CD4-positive, CD25-positive, alpha-beta regulatory T cell (primary cell): ENCODE measurements around the gene PLAAT5. TPM values are rescaled to one million over a fixed set of nuclear protein-coding genes. Genes with fewer than 3 reads are reported as not detected.

Source experiments
- ATAC-seq, 2 donors: fragments of 150-1000 bp; cut with Tn5 transposase; one replicate each; pipeline ENCODE4 v1.10.0; 2021; ENCODE audit warnings: low read depth in 2 of 2, moderate number of reproducible peaks in 2 of 2, moderate library complexity in 1 of 2
- DNase-seq, 3 donors: peaks; one replicate each; pipeline versions ENCODE4 v3.0.0 to v3.0.0-alpha.2; 2012 to 2022; ENCODE audit warnings: mixed read lengths in 1 of 3
- H3K27ac ChIP-seq: one replicate; pipeline ENCODE4 v1.7.0; 2013; ENCODE audit warnings: mild to moderate bottlenecking, low read length; ENCODE audit not compliant: insufficient read depth, poor library complexity, severe bottlenecking
- H3K27me3 ChIP-seq: one replicate; pipeline ENCODE4 v1.7.0; 2013; ENCODE audit warnings: low read length; ENCODE audit not compliant: control insufficient read depth, insufficient read depth
- H3K36me3 ChIP-seq: one replicate; pipeline ENCODE4 v1.7.0; 2013; ENCODE audit warnings: mild to moderate bottlenecking, low read length, moderate library complexity; ENCODE audit not compliant: control insufficient read depth, insufficient read depth
- H3K4me1 ChIP-seq: 2 replicates; pipeline ENCODE4 v1.7.0; 2013; ENCODE audit warnings: mild to moderate bottlenecking, low read length; ENCODE audit not compliant: insufficient read depth, control insufficient read depth, poor library complexity, severe bottlenecking
- H3K4me3 ChIP-seq: one replicate; pipeline ENCODE4 v1.7.0; 2013; ENCODE audit warnings: low read depth, mild to moderate bottlenecking, low read length, moderate library complexity
- H3K9me3 ChIP-seq, 2 experiments: 1 replicate in 1 of 2; 2 replicates in 1 of 2; pipeline ENCODE4 v1.7.0; 2013; ENCODE audit warnings: low read length in 2 of 2, mild to moderate bottlenecking in 1 of 2, moderate library complexity in 1 of 2; ENCODE audit not compliant: control insufficient read depth in 2 of 2
- H3K27ac Mint-ChIP-seq, 3 donors: one replicate each; pipeline ENCODE4 v1.8.0; 2020 to 2022; ENCODE audit warnings: mild to moderate bottlenecking in 3 of 3, mixed read lengths in 3 of 3, moderate library complexity in 2 of 3
- H3K27me3 Mint-ChIP-seq: one replicate; pipeline ENCODE4 v1.8.0; 2022; ENCODE audit warnings: mild to moderate bottlenecking, mixed read lengths
- H3K36me3 Mint-ChIP-seq: one replicate; pipeline ENCODE4 v1.8.0; 2020; ENCODE audit warnings: mixed read lengths
- H3K4me1 Mint-ChIP-seq, 4 donors: one replicate each; pipeline ENCODE4 v1.8.0; 2020 to 2022; ENCODE audit warnings: mixed read lengths in 4 of 4, mild to moderate bottlenecking in 1 of 4
- H3K4me3 Mint-ChIP-seq, 4 donors: one replicate each; pipeline ENCODE4 v1.8.0; 2020 to 2022; ENCODE audit warnings: mild to moderate bottlenecking in 4 of 4, mixed read lengths in 4 of 4, moderate library complexity in 3 of 4
- H3K9me3 Mint-ChIP-seq, 7 donors: one replicate each; pipeline ENCODE4 v1.8.0; 2020 to 2022; ENCODE audit warnings: mixed read lengths in 7 of 7, mild to moderate bottlenecking in 3 of 7, moderate library complexity in 2 of 7
- polyA plus RNA-seq, 4 donors: library from polyadenylated mRNA; unstranded; fragments of 300-500 nt; fragmentation: Illumina TruSeq; gene quantifications; one replicate each; pipeline ENCODE4 v1.2.3, GENCODE V29; 2021
- total RNA-seq: library from RNA; stranded (reverse); gene quantifications from one replicate; pipeline ENCODE4 v1.2.3, GENCODE V29; 2022

Gene PLAAT5
- total and polyA plus RNA-seq, 5 donors from 2014 or later = 1.8 TPM; not detected in 4

GRCh38 chr11:63527667-63528066, 36.7 kb upstream of the PLAAT5 start:
- no peak for ATAC-seq
- Mint-ChIP-seq H3K4me3 (no peak overlapping the region), H3K36me3 (no peaks in the 10 kb centered on the region), H3K27ac (peak overlapping the region; percentile 23 to 43 (median 31)), H3K9me3 (peaks cover 0 to 6% (median 0%) of the 10 kb centered on the region in 7 donors), H3K27me3 (peaks cover 5% of the 10 kb centered on the region), H3K4me1 (peaks cover 22 to 43% (median 33%) of the 10 kb centered on the region in 4 donors)
- peaks cover 0 to 2% of the 10 kb centered on the region in 2 experiments for H3K9me3 ChIP-seq
- H3K36me3 ChIP-seq = no peaks in the 10 kb centered on the region
- H3K27ac ChIP-seq = no peak overlapping the region
- no peaks in the 10 kb centered on the region for H3K27me3 ChIP-seq
- H3K4me1 ChIP-seq = peaks cover 26% of the 10 kb centered on the region
- no peak overlapping the region for H3K4me3 ChIP-seq
- DNase-seq = no peak

- H3K4me3 ChIP-seq = no peak overlapping the region
- H3K36me3 Mint-ChIP-seq = no peaks in the 10 kb centered on the region
- H3K27me3 ChIP-seq = no peaks in the 10 kb centered on the region
- H3K4me3 Mint-ChIP-seq = no peak overlapping the region
- no peak overlapping the region for H3K27ac Mint-ChIP-seq
- no peak for ATAC-seq
- peaks cover 23% of the 10 kb centered on the region for H3K27me3 Mint-ChIP-seq
- peaks cover 0 to 2% of the 10 kb centered on the region in 2 experiments for H3K9me3 ChIP-seq
- H3K4me1 ChIP-seq = peaks cover 6% of the 10 kb centered on the region
- no peaks in the 10 kb centered on the region for H3K36me3 ChIP-seq
- no peak overlapping the region for H3K27ac ChIP-seq
- peaks cover 12 to 29% (median 16%) of the 10 kb centered on the region in 4 donors for H3K4me1 Mint-ChIP-seq
- no peak for DNase-seq
- H3K9me3 Mint-ChIP-seq = peaks cover 0 to 6% (median 0%) of the 10 kb centered on the region in 7 donors
Observed at GRCh38 chr11:63523151-63523550, 32.2 kb upstream of the PLAAT5 start.

- Mint-ChIP-seq H3K9me3 (peaks cover 0 to 6% (median 0%) of the 10 kb centered on the region in 7 donors), H3K27ac (peak overlapping the region in 1 of 3 donors; percentile 29), H3K36me3 (no peaks in the 10 kb centered on the region), H3K4me1 (peaks cover 16 to 29% (median 19%) of the 10 kb centered on the region in 4 donors), H3K27me3 (peaks cover 23% of the 10 kb centered on the region), H3K4me3 (no peak overlapping the region)
- Histone ChIP-seq H3K4me3 (no peak overlapping the region), H3K9me3 (peaks cover 0 to 2% of the 10 kb centered on the region in 2 experiments), H3K4me1 (peaks cover 9% of the 10 kb centered on the region), H3K27ac (no peak overlapping the region), H3K27me3 (no peaks in the 10 kb centered on the region), H3K36me3 (no peaks in the 10 kb centered on the region)
- DNase-seq = no peak
- ATAC-seq = no peak
Observed at GRCh38 chr11:63521896-63522295, 30.9 kb upstream of the PLAAT5 start.

- Mint-ChIP-seq H3K27ac (no peak overlapping the region), H3K9me3 (peaks cover 0 to 6% (median 0%) of the 10 kb centered on the region in 7 donors), H3K4me1 (peaks cover 18 to 29% (median 19%) of the 10 kb centered on the region in 4 donors), H3K36me3 (no peaks in the 10 kb centered on the region), H3K27me3 (peaks cover 23% of the 10 kb centered on the region), H3K4me3 (no peak overlapping the region)
- DNase-seq = no peak
- Histone ChIP-seq H3K4me3 (no peak overlapping the region), H3K4me1 (peaks cover 9% of the 10 kb centered on the region), H3K27ac (no peak overlapping the region), H3K9me3 (peaks cover 0 to 2% of the 10 kb centered on the region in 2 experiments), H3K36me3 (no peaks in the 10 kb centered on the region), H3K27me3 (no peaks in the 10 kb centered on the region)
- ATAC-seq = no peak
Observed at GRCh38 chr11:63520606-63521170, 29.7 kb upstream of the PLAAT5 start.

- peak overlapping the region; percentile 20 to 42 (median 36) for H3K4me3 Mint-ChIP-seq
- H3K4me1 Mint-ChIP-seq = peaks cover 18 to 29% (median 19%) of the 10 kb centered on the region in 4 donors
- peak overlapping the region; percentile 10 for H3K4me3 ChIP-seq
- no peaks in the 10 kb centered on the region for H3K9me3 ChIP-seq
- H3K9me3 Mint-ChIP-seq = peaks cover 0 to 5% (median 0%) of the 10 kb centered on the region in 7 donors
- H3K27ac ChIP-seq = no peak overlapping the region
- H3K27me3 Mint-ChIP-seq = peaks cover 20% of the 10 kb centered on the region
- ATAC-seq = peak; percentile 61 to 72
- peaks cover 9% of the 10 kb centered on the region for H3K4me1 ChIP-seq
- H3K36me3 ChIP-seq = no peaks in the 10 kb centered on the region
- H3K36me3 Mint-ChIP-seq = no peaks in the 10 kb centered on the region
- H3K27me3 ChIP-seq = no peaks in the 10 kb centered on the region
- peak overlapping the region; percentile 43 to 94 (median 73) for H3K27ac Mint-ChIP-seq
- DNase-seq = peak in 2 of 3 donors; percentile 36 to 42
Observed at GRCh38 chr11:63518548-63518947, 27.6 kb upstream of the PLAAT5 start.

- H3K4me3 Mint-ChIP-seq = peak overlapping the region in 2 of 4 donors; percentile 15 to 34
Observed at GRCh38 chr11:63517156-63517555, 26.2 kb upstream of the PLAAT5 start.

GRCh38 chr11:63516109-63516508, 25.1 kb upstream of the PLAAT5 start:
- H3K4me1 Mint-ChIP-seq = peaks cover 18 to 29% (median 19%) of the 10 kb centered on the region in 4 donors
- peaks cover 0 to 1% (median 0%) of the 10 kb centered on the region in 7 donors for H3K9me3 Mint-ChIP-seq
- ATAC-seq = no peak
- no peak overlapping the region for H3K27ac Mint-ChIP-seq
- no peak for DNase-seq
- H3K27me3 Mint-ChIP-seq = peaks cover 13% of the 10 kb centered on the region
- Histone ChIP-seq H3K27me3 (no peaks in the 10 kb centered on the region), H3K4me3 (no peak overlapping the region), H3K27ac (no peak overlapping the region), H3K36me3 (no peaks in the 10 kb centered on the region), H3K9me3 (no peaks in the 10 kb centered on the region), H3K4me1 (peaks cover 9% of the 10 kb centered on the region)
- no peak overlapping the region for H3K4me3 Mint-ChIP-seq
- H3K36me3 Mint-ChIP-seq = no peaks in the 10 kb centered on the region

More at GRCh38 chr11:63517156-63517555, 26.2 kb upstream of the PLAAT5 start:
- Mint-ChIP-seq H3K27ac (peak overlapping the region in 2 of 3 donors; percentile 39 to 73), H3K9me3 (peaks cover 0 to 1% (median 0%) of the 10 kb centered on the region in 7 donors), H3K36me3 (no peaks in the 10 kb centered on the region), H3K27me3 (peaks cover 18% of the 10 kb centered on the region), H3K4me1 (peaks cover 18 to 29% (median 19%) of the 10 kb centered on the region in 4 donors)
- H3K27me3 ChIP-seq = no peaks in the 10 kb centered on the region
- H3K4me1 ChIP-seq = peaks cover 9% of the 10 kb centered on the region
- ATAC-seq = no peak
- no peaks in the 10 kb centered on the region for H3K36me3 ChIP-seq
- DNase-seq = no peak
- H3K4me3 ChIP-seq = no peak overlapping the region
- no peak overlapping the region for H3K27ac ChIP-seq
- no peaks in the 10 kb centered on the region for H3K9me3 ChIP-seq

GRCh38 chr11:63512816-63513215, 21.8 kb upstream of the PLAAT5 start:
- ATAC-seq = no peak
- no peak overlapping the region for H3K4me3 ChIP-seq
- no peak overlapping the region for H3K4me3 Mint-ChIP-seq
- no peaks in the 10 kb centered on the region for H3K9me3 Mint-ChIP-seq
- DNase-seq = no peak
- no peaks in the 10 kb centered on the region for H3K9me3 ChIP-seq
- peak overlapping the region in 1 of 3 donors; percentile 6 for H3K27ac Mint-ChIP-seq
- H3K36me3 ChIP-seq = no peaks in the 10 kb centered on the region
- no peaks in the 10 kb centered on the region for H3K27me3 Mint-ChIP-seq
- H3K4me1 Mint-ChIP-seq = peaks cover 2 to 6% (median 3%) of the 10 kb centered on the region in 4 donors
- no peaks in the 10 kb centered on the region for H3K36me3 Mint-ChIP-seq
- H3K27me3 ChIP-seq = no peaks in the 10 kb centered on the region
- H3K27ac ChIP-seq = no peak overlapping the region
- H3K4me1 ChIP-seq = no peaks in the 10 kb centered on the region
